Measurements from ENCODE around the gene CYTL1.

The CYTL1 gene

GRCh38 chr4:4981827-4982226 lies 37.4 kb downstream of the CYTL1 start:
- Histone ChIP-seq H3K4me3 (ENCODE audit: low read depth, low read length) (no peak overlapping the region), H3K36me3 (no peaks in the 10 kb centered on the region), H3K4me1 (no peaks in the 10 kb centered on the region), H3K9me3 (no peaks in the 10 kb centered on the region), H3K27me3 (no peaks in the 10 kb centered on the region)
- no peak for TF ChIP-seq CTCF (IDR thresholded peaks at IDR 0.05; ENCODE audit: low read depth, low read length)
- DNase-seq = no peak

- Histone ChIP-seq H3K36me3 (no peaks in the 10 kb centered on the region), H3K27me3 (no peaks in the 10 kb centered on the region)
- no peak for DNase-seq
Observed at GRCh38 chr4:4981427-4981826, 37.8 kb downstream of the CYTL1 start.

GRCh38 chr4:4980621-4981230 lies 38.5 kb downstream of the CYTL1 start:
- H3K9me3 ChIP-seq = no peaks in the 10 kb centered on the region
- no peak for DNase-seq
- H3K4me3 ChIP-seq (ENCODE audit: low read depth, low read length) = no peak overlapping the region
- TF ChIP-seq CTCF (IDR thresholded peaks at IDR 0.05; ENCODE audit: low read depth, low read length) = no peak
- no peaks in the 10 kb centered on the region for H3K27me3 ChIP-seq
- no peaks in the 10 kb centered on the region for H3K36me3 ChIP-seq
- H3K4me1 ChIP-seq = no peaks in the 10 kb centered on the region

More at GRCh38 chr4:4981427-4981826, 37.8 kb downstream of the CYTL1 start:
- H3K4me3 ChIP-seq (ENCODE audit: low read depth, low read length) = no peak overlapping the region
- TF ChIP-seq CTCF (IDR thresholded peaks at IDR 0.05; ENCODE audit: low read depth, low read length) = no peak
- no peaks in the 10 kb centered on the region for H3K9me3 ChIP-seq
- no peaks in the 10 kb centered on the region for H3K4me1 ChIP-seq

GRCh38 chr4:4979971-4980370 lies 39.3 kb downstream of the CYTL1 start:
- no peak for DNase-seq
- Histone ChIP-seq H3K27me3 (no peaks in the 10 kb centered on the region), H3K4me3 (ENCODE audit: low read depth, low read length) (no peak overlapping the region), H3K36me3 (no peaks in the 10 kb centered on the region), H3K4me1 (no peaks in the 10 kb centered on the region), H3K9me3 (no peaks in the 10 kb centered on the region)
- TF ChIP-seq CTCF (IDR thresholded peaks at IDR 0.05; ENCODE audit: low read depth, low read length) = no peak

- Histone ChIP-seq H3K4me1 (no peaks in the 10 kb centered on the region), H3K9me3 (no peaks in the 10 kb centered on the region)
- no peak for TF ChIP-seq CTCF (IDR thresholded peaks at IDR 0.05; ENCODE audit: low read depth, low read length)
Observed at GRCh38 chr4:4974727-4975126, 44.5 kb downstream of the CYTL1 start.

GRCh38 chr4:4971796-4972195 lies 47.5 kb downstream of the CYTL1 start:
- no peak for TF ChIP-seq CTCF (IDR thresholded peaks at IDR 0.05; ENCODE audit: low read depth, low read length)
- DNase-seq = no peak
- H3K4me1 ChIP-seq = no peaks in the 10 kb centered on the region
- no peak overlapping the region for H3K4me3 ChIP-seq (ENCODE audit: low read depth, low read length)
- no peaks in the 10 kb centered on the region for H3K9me3 ChIP-seq
- H3K36me3 ChIP-seq = no peaks in the 10 kb centered on the region
- H3K27me3 ChIP-seq = no peaks in the 10 kb centered on the region; the same call in 1 of the 2 replicates

More at GRCh38 chr4:4974727-4975126, 44.5 kb downstream of the CYTL1 start:
- Histone ChIP-seq H3K27me3 (no peaks in the 10 kb centered on the region; the same call in 1 of the 2 replicates), H3K36me3 (no peaks in the 10 kb centered on the region), H3K4me3 (ENCODE audit: low read depth, low read length) (no peak overlapping the region)
- no peak for DNase-seq
